Mononuclear cell (primary cell): ENCODE results near the gene FNBP1. TPM values are rescaled to one million over a fixed set of nuclear protein-coding genes. Genes with fewer than 3 reads are reported as not detected.
"Not testable (repeated sequence)": the region's sequence is repeated elsewhere in the genome, so short reads cannot be mapped to it uniquely, and the experiment has no call there.

Experiments used
- H3K27me3 ChIP-seq: 2 replicates; pipeline ENCODE4 v1.6.0; 2011; ENCODE audit warnings: low read length, control low read depth; ENCODE audit not compliant: insufficient read depth
- H3K4me1 ChIP-seq: 2 replicates; pipeline ENCODE4 v1.5.1; 2011; ENCODE audit warnings: mild to moderate bottlenecking, low read length, control low read depth; ENCODE audit not compliant: insufficient read depth
- H3K4me3 ChIP-seq: 2 replicates; pipeline ENCODE4 v1.5.1; 2011; ENCODE audit warnings: mild to moderate bottlenecking, low read length, moderate library complexity
- H3K9me3 ChIP-seq: 2 replicates; pipeline ENCODE4 v1.5.1; 2011; ENCODE audit warnings: low read depth, mild to moderate bottlenecking, control low read depth, low read length
- total RNA-seq: library from RNA; depleted of rRNA; stranded (reverse); fragments of >200 nt; gene quantifications from one replicate; pipeline ENCODE4 v1.2.3, GENCODE V29; 2012

FNBP1 gene
- total RNA-seq, 1 donor, result 193 TPM

- no peaks in the 10 kb centered on the region for H3K27me3 ChIP-seq
- H3K9me3 ChIP-seq, result no peaks in the 10 kb centered on the region
- no peak overlapping the region for H3K4me3 ChIP-seq
- peaks cover 36% of the 10 kb centered on the region for H3K4me1 ChIP-seq
These were observed 142.5 kb downstream of the FNBP1 start for GRCh38 chr9:129900263-129901027.

DNA sequence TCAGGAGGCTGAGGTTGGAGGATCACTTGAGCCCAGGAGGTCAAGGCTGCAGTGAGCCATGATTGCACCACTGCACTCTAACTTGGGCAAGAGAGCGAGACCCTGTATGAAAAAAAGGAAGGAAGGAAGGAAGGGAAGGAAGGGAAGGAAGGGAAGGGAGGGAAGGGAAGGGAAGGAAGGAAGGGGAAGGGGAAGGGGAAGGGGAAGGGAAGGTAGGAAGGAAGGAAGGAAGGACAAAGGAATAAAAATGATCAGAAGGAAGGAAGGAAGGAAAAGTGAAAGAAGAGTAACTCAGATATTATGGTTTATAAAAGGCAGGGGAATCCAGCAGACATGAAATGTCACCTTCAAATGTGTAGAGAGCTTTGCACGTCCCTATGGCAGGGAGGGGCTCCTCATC is 143.4 kb downstream of the FNBP1 start:
- H3K4me1 ChIP-seq, result peaks cover 41% of the 10 kb centered on the region
- H3K27me3 ChIP-seq, result no peaks in the 10 kb centered on the region
- no peak overlapping the region for H3K4me3 ChIP-seq
- no peaks in the 10 kb centered on the region for H3K9me3 ChIP-seq

- H3K9me3 ChIP-seq, result no peaks in the 10 kb centered on the region
- peaks cover 53% of the 10 kb centered on the region for H3K4me1 ChIP-seq
- H3K4me3 ChIP-seq, result no peak overlapping the region
- H3K27me3 ChIP-seq, result no peaks in the 10 kb centered on the region
These were observed 144.8 kb downstream of the FNBP1 start for GRCh38 chr9:129898185-129898584.

DNA sequence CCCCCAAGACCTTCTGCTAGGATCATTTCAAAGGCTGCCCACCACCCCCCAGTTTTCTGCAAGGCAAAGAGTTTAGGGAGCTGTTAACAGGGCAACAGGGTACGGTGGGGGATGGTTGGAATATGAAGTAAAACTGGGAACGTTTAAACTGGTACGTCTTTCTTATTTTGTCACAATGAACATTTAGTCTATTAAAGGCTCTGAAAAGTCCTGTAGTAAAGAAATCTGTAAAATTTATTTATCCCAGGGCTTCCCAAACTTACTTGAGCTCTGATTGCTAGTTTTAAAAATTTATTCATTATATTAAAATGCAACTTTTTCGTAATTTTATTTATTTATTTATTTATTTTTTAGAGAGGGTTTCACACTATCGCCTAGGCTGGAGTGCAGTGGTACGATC is 145.7 kb downstream of the FNBP1 start:
- H3K4me1 ChIP-seq, result peaks cover 59% of the 10 kb centered on the region
- H3K9me3 ChIP-seq, result no peaks in the 10 kb centered on the region
- H3K4me3 ChIP-seq, result no peak overlapping the region
- no peaks in the 10 kb centered on the region for H3K27me3 ChIP-seq

- no peaks in the 10 kb centered on the region for H3K27me3 ChIP-seq
- no peak overlapping the region for H3K4me3 ChIP-seq
- H3K9me3 ChIP-seq, result no peaks in the 10 kb centered on the region
- peaks cover 64% of the 10 kb centered on the region for H3K4me1 ChIP-seq
These were observed 147.4 kb downstream of the FNBP1 start for GRCh38 chr9:129895376-129896268.

- H3K4me1 ChIP-seq, result peaks cover 73% of the 10 kb centered on the region
- no peaks in the 10 kb centered on the region for H3K27me3 ChIP-seq
- H3K9me3 ChIP-seq, result no peaks in the 10 kb centered on the region
- H3K4me3 ChIP-seq, result no peak overlapping the region
These were observed 148.7 kb downstream of the FNBP1 start for GRCh38 chr9:129894120-129894823.

- Histone ChIP-seq H3K4me3 (no peak overlapping the region), H3K27me3 (no peaks in the 10 kb centered on the region), H3K4me1 (peaks cover 86% of the 10 kb centered on the region), H3K9me3 (no peaks in the 10 kb centered on the region)
These were observed 151.4 kb downstream of the FNBP1 start for GRCh38 chr9:129891569-129891968.

DNA sequence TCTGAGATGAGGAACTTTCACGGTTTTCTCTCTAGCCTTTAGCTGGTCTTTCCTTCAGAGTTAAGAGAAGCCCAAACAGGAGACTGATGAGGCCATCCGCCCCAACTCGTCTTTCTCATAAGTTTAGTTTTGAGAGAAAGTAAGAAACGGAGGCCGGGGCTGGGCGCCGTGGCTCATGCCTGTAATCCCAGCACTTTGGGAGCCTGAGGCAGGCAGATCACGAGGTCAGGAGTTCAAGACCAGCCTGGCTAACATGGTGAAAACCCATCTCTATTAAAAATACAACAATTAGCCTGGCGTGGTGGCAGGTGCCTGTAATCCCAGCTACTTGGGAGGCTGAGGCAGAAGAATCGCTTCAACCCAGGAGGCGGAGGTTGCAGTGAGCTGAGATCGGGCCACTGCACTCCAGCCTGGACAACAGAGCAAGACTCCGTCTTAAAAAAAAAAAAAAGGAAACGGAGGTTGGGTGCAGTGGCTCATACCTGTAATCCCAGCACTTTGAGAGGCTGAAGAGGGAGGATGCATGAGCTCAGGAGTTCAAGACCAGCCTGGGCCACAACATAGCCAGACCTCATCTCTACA is 152.2 kb downstream of the FNBP1 start:
- not testable (repeated sequence) for H3K9me3 ChIP-seq, H3K27me3 ChIP-seq, H3K4me3 ChIP-seq
- peaks cover 87% of the 10 kb centered on the region for H3K4me1 ChIP-seq

- Histone ChIP-seq H3K4me3 (peak overlapping the region; percentile 6), H3K9me3 (no peaks in the 10 kb centered on the region)
These were observed 152.9 kb downstream of the FNBP1 start for GRCh38 chr9:129889941-129890717.

DNA sequence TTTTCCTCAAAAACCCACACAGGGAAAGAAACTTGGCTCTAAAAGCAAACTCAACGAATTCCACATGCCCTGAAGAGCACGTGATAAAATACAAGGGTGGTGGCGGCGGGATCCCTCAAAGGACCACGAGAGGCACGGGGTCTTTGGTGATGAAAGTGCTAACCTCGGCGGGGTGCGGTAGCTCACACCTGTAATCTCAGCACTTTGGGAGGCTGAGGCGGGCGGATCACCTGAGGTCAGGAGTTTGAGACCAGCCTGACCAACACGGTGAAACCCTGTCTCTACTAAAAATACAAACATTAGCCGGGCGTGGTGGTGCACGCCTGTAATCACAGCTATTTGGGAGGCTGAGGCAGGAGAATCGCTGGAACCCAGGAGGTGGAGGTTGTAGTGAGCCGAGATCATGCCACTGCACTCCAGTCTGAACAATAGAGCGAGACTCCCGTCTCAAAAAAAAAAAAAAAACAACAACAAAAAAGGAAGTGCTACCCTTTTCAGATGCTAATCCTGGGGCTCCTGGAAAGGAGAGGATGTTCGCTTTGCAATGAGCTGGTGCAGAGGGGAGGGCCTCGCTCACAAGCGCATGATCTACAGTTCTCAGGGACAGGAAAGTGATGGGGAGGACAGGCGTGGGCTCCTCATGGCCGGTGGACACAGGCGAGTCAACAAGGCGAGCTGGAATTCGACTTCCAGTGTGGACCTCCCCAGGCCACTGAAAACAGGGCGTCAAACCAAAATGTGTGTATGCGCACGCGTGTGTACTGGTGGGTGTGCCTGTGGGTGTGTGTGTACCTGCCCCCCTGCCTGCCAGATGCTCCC is 153.7 kb downstream of the FNBP1 start:
- peaks cover 89% of the 10 kb centered on the region for H3K4me1 ChIP-seq
- no peaks in the 10 kb centered on the region for H3K9me3 ChIP-seq
- no peak overlapping the region for H3K4me3 ChIP-seq
- H3K27me3 ChIP-seq, result no peaks in the 10 kb centered on the region

More at GRCh38 chr9:129889941-129890717, 152.9 kb downstream of the FNBP1 start:
- peaks cover 88% of the 10 kb centered on the region for H3K4me1 ChIP-seq
- no peaks in the 10 kb centered on the region for H3K27me3 ChIP-seq

GRCh38 chr9:129888293-129889121 is 154.5 kb downstream of the FNBP1 start:
- Histone ChIP-seq H3K4me3 (peak overlapping the region; percentile 39), H3K4me1 (peaks cover 91% of the 10 kb centered on the region)

DNA sequence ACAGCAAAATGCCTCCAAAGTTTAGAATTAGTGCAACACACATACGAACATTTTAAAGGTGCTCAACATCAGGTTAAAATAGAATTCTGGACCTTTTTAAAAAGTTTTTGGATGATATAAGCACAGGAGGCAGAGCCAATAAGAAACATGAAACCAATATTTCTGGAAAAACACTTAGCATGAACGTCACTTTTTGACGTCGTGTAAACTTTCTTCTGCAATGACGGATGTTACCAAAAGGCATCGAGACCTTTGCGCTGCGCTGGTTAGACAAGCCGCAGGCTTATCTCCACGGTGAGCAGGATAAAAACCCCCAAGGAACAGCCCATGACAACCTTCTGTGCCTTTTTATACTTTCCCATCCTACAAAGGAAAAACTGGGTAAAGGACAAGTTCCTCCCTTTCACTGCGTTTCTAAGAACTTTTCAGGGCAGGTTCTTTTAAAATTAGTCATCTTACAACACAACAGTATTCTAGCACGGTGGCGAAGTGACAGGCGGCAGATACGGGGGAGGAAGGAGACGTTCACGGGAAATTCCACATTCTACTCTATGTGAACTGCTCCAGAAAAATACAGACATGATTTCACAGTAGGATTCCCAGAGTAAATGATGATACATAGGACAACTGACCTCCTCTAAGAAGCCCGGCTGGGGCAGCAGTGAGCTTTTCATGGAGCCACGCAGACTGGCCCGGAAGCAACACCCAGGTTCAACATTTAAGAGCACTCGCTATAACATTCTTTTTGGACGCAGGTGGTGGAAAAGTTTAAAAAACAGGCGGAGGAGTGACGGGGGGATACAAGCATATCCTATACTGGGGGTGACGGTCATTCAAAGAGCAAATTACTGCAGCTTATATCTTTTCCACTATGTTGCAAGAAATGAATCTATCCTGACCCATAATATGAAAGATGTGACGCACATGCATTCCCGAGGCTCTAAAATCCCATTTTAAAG is 155.4 kb downstream of the FNBP1 start:
- Histone ChIP-seq H3K27me3 (no peaks in the 10 kb centered on the region), H3K4me1 (peaks cover 87% of the 10 kb centered on the region), H3K4me3 (peak overlapping the region; percentile 39), H3K9me3 (no peaks in the 10 kb centered on the region)

More at GRCh38 chr9:129888293-129889121, 154.5 kb downstream of the FNBP1 start:
- Histone ChIP-seq H3K27me3 (no peaks in the 10 kb centered on the region), H3K9me3 (no peaks in the 10 kb centered on the region)
